ENCODE measurements around the gene PITPNC1.

DNA sequence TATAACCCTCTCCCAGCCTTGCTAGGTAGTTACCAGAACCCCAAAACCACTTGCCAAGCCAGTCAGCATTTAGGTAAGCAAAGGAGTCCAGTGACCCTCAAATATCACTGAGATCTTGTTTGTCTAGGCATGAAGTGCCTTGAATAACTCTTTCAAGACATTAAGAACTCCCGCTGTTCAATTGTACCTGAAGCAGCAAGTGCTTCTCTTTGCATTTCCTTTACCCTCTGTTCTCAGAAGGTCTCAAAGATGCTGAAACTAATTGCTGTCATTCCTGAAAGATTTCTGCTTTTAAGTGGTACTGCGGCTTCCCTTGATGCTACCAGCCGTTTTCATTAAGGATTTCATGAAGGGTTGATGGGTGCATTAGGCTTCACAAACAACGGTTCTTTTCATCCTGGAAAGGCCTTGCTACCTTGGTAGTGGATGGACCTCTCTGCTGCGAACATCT lies 142.7 kb downstream of the PITPNC1 start:
- TF ChIP-seq POLR2A (IDR thresholded peaks at IDR 0.05), result no peak
- TF ChIP-seq, protein P1, sequence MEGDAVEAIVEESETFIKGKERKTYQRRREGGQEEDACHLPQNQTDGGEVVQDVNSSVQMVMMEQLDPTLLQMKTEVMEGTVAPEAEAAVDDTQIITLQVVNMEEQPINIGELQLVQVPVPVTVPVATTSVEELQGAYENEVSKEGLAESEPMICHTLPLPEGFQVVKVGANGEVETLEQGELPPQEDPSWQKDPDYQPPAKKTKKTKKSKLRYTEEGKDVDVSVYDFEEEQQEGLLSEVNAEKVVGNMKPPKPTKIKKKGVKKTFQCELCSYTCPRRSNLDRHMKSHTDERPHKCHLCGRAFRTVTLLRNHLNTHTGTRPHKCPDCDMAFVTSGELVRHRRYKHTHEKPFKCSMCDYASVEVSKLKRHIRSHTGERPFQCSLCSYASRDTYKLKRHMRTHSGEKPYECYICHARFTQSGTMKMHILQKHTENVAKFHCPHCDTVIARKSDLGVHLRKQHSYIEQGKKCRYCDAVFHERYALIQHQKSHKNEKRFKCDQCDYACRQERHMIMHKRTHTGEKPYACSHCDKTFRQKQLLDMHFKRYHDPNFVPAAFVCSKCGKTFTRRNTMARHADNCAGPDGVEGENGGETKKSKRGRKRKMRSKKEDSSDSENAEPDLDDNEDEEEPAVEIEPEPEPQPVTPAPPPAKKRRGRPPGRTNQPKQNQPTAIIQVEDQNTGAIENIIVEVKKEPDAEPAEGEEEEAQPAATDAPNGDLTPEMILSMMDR (IDR thresholded peaks at IDR 0.05), result no peak

Data from Peyer's patch (tissue), 4 donors.